Measurements from ENCODE around the gene PLEKHA8.

DNA sequence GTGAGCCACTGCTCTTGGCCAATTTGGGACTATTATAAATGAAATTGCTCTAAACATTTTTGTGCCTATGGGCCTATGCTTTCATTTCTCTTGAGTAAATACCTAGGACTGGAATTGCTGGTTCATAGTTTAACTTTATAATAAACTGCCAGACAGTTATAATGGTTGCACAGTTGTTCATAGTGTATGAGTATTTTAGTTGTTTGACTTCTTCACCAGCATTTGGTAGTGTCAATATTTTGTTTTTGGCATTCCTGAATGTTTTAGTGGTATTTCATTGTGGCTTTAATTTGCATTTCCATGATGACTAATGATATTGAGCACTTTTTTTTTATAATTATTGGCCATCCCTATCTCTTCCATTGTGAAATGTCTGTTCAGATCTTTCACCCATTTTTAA lies 29.5 kb downstream of the PLEKHA8 start:
- no peak for TF ChIP-seq CTCF (IDR thresholded peaks at IDR 0.05 in 4 of 5, conservative IDR thresholded peaks at IDR 0.05 in 1 of 5)
- TF ChIP-seq POLR2A (IDR thresholded peaks at IDR 0.05), result no peak
